ENCODE results near the gene MDM2. TPM values are rescaled to one million over a fixed set of nuclear protein-coding genes. Genes with fewer than 3 reads are reported as not detected.

Gene MDM2
- total and polyA plus RNA-seq, 9 donors = 27.5 to 61.8 (median 43.5) TPM

- Histone ChIP-seq H3K27me3 (ENCODE audit: control insufficient read depth, insufficient read depth, low read length) (no peaks in the 10 kb centered on the region), H3K4me1 (ENCODE audit: control insufficient read depth, insufficient read depth, low read length) (no peaks in the 10 kb centered on the region), H3K9me3 (replicated peaks; ENCODE audit: control insufficient read depth, low read depth, low read length) (no peaks in the 10 kb centered on the region), H3K36me3 (ENCODE audit: control insufficient read depth, insufficient read depth, low read length) (peaks cover 50% of the 10 kb centered on the region), H3K4me3 (ENCODE audit: low read length) (no peak overlapping the region), H3K27ac (ENCODE audit: low read length) (no peak overlapping the region)
- no peak for DNase-seq
- WGBS (ENCODE audit: insufficient coverage) = 100% methylated on average over 2 of the region's 16 CpGs
Observed at GRCh38 chr12:68824597-68825250, 16.7 kb downstream of the MDM2 start.

GRCh38 chr12:68825569-68826217 is 17.7 kb downstream of the MDM2 start:
- Histone ChIP-seq H3K9me3 (replicated peaks; ENCODE audit: control insufficient read depth, low read depth, low read length) (no peaks in the 10 kb centered on the region), H3K27me3 (ENCODE audit: control insufficient read depth, insufficient read depth, low read length) (no peaks in the 10 kb centered on the region), H3K4me1 (ENCODE audit: control insufficient read depth, insufficient read depth, low read length) (no peaks in the 10 kb centered on the region), H3K36me3 (ENCODE audit: control insufficient read depth, insufficient read depth, low read length) (peaks cover 54% of the 10 kb centered on the region), H3K27ac (ENCODE audit: low read length) (no peak overlapping the region), H3K4me3 (ENCODE audit: low read length) (no peak overlapping the region)
- no peak for DNase-seq
- 97% methylated on average over 10 of the region's 11 CpGs for WGBS (ENCODE audit: insufficient coverage)

- Histone ChIP-seq H3K4me1 (ENCODE audit: control insufficient read depth, insufficient read depth, low read length) (no peaks in the 10 kb centered on the region), H3K4me3 (ENCODE audit: low read length) (no peak overlapping the region), H3K36me3 (ENCODE audit: control insufficient read depth, insufficient read depth, low read length) (peaks cover 60% of the 10 kb centered on the region), H3K9me3 (replicated peaks; ENCODE audit: control insufficient read depth, low read depth, low read length) (no peaks in the 10 kb centered on the region), H3K27me3 (ENCODE audit: control insufficient read depth, insufficient read depth, low read length) (no peaks in the 10 kb centered on the region), H3K27ac (ENCODE audit: low read length) (no peak overlapping the region)
- DNase-seq = no peak
- 100% methylated on average over 1 of the region's 5 CpGs for WGBS (ENCODE audit: insufficient coverage)
Observed at GRCh38 chr12:68827895-68828671, 20.1 kb downstream of the MDM2 start.

- H3K27ac ChIP-seq (ENCODE audit: low read length) = no peak overlapping the region
- H3K27me3 ChIP-seq (ENCODE audit: control insufficient read depth, insufficient read depth, low read length) = no peaks in the 10 kb centered on the region
- no peak for DNase-seq
- no peaks in the 10 kb centered on the region for H3K4me1 ChIP-seq (ENCODE audit: control insufficient read depth, insufficient read depth, low read length)
- peaks cover 61% of the 10 kb centered on the region for H3K36me3 ChIP-seq (ENCODE audit: control insufficient read depth, insufficient read depth, low read length)
- no peak overlapping the region for H3K4me3 ChIP-seq (ENCODE audit: low read length)
- 73% methylated on average over 3 of the region's 7 CpGs for WGBS (ENCODE audit: insufficient coverage)
- no peaks in the 10 kb centered on the region for H3K9me3 ChIP-seq (replicated peaks; ENCODE audit: control insufficient read depth, low read depth, low read length)
Observed at GRCh38 chr12:68828672-68829068, 20.7 kb downstream of the MDM2 start.

GRCh38 chr12:68831272-68831671 is 23.3 kb downstream of the MDM2 start:
- H3K4me1 ChIP-seq (ENCODE audit: control insufficient read depth, insufficient read depth, low read length) = no peaks in the 10 kb centered on the region
- H3K36me3 ChIP-seq (ENCODE audit: control insufficient read depth, insufficient read depth, low read length) = peaks cover 45% of the 10 kb centered on the region
- 94% methylated on average over 3 of the region's 6 CpGs for WGBS (ENCODE audit: insufficient coverage)

GRCh38 chr12:68831751-68832503 is 23.9 kb downstream of the MDM2 start:
- H3K9me3 ChIP-seq (replicated peaks; ENCODE audit: control insufficient read depth, low read depth, low read length) = no peaks in the 10 kb centered on the region
- WGBS (ENCODE audit: insufficient coverage) = 93% methylated on average over 3 of the region's 14 CpGs

More at GRCh38 chr12:68831272-68831671, 23.3 kb downstream of the MDM2 start:
- Histone ChIP-seq H3K27ac (ENCODE audit: low read length) (no peak overlapping the region), H3K27me3 (ENCODE audit: control insufficient read depth, insufficient read depth, low read length) (no peaks in the 10 kb centered on the region), H3K4me3 (ENCODE audit: low read length) (no peak overlapping the region), H3K9me3 (replicated peaks; ENCODE audit: control insufficient read depth, low read depth, low read length) (no peaks in the 10 kb centered on the region)
- no peak for DNase-seq

GRCh38 chr12:68832504-68832867 is 24.5 kb downstream of the MDM2 start:
- no peak overlapping the region for H3K4me3 ChIP-seq (ENCODE audit: low read length)
- H3K27ac ChIP-seq (ENCODE audit: low read length) = no peak overlapping the region
- WGBS (ENCODE audit: insufficient coverage) = 97% methylated on average over 3 of the region's 4 CpGs
- no peak for DNase-seq
- H3K27me3 ChIP-seq (ENCODE audit: control insufficient read depth, insufficient read depth, low read length) = no peaks in the 10 kb centered on the region
- H3K4me1 ChIP-seq (ENCODE audit: control insufficient read depth, insufficient read depth, low read length) = no peaks in the 10 kb centered on the region
- no peaks in the 10 kb centered on the region for H3K9me3 ChIP-seq (replicated peaks; ENCODE audit: control insufficient read depth, low read depth, low read length)
- H3K36me3 ChIP-seq (ENCODE audit: control insufficient read depth, insufficient read depth, low read length) = peaks cover 45% of the 10 kb centered on the region

More at GRCh38 chr12:68831751-68832503, 23.9 kb downstream of the MDM2 start:
- H3K4me3 ChIP-seq (ENCODE audit: low read length) = no peak overlapping the region
- H3K27ac ChIP-seq (ENCODE audit: low read length) = no peak overlapping the region
- no peaks in the 10 kb centered on the region for H3K27me3 ChIP-seq (ENCODE audit: control insufficient read depth, insufficient read depth, low read length)
- H3K36me3 ChIP-seq (ENCODE audit: control insufficient read depth, insufficient read depth, low read length) = peaks cover 41% of the 10 kb centered on the region
- DNase-seq = no peak
- H3K4me1 ChIP-seq (ENCODE audit: control insufficient read depth, insufficient read depth, low read length) = no peaks in the 10 kb centered on the region

- H3K9me3 ChIP-seq (replicated peaks; ENCODE audit: control insufficient read depth, low read depth, low read length) = no peaks in the 10 kb centered on the region
- no peaks in the 10 kb centered on the region for H3K27me3 ChIP-seq (ENCODE audit: control insufficient read depth, insufficient read depth, low read length)
- H3K27ac ChIP-seq (ENCODE audit: low read length) = no peak overlapping the region
- no CpG with 5 or more reads among the region's 4 CpGs for WGBS (ENCODE audit: insufficient coverage)
- H3K4me1 ChIP-seq (ENCODE audit: control insufficient read depth, insufficient read depth, low read length) = no peaks in the 10 kb centered on the region
- no peak overlapping the region for H3K4me3 ChIP-seq (ENCODE audit: low read length)
- no peak for DNase-seq
- peaks cover 45% of the 10 kb centered on the region for H3K36me3 ChIP-seq (ENCODE audit: control insufficient read depth, insufficient read depth, low read length)
Observed at GRCh38 chr12:68833508-68833907, 25.5 kb downstream of the MDM2 start.

- no peaks in the 10 kb centered on the region for H3K9me3 ChIP-seq (replicated peaks; ENCODE audit: control insufficient read depth, low read depth, low read length)
- H3K36me3 ChIP-seq (ENCODE audit: control insufficient read depth, insufficient read depth, low read length) = peaks cover 42% of the 10 kb centered on the region
- H3K27me3 ChIP-seq (ENCODE audit: control insufficient read depth, insufficient read depth, low read length) = no peaks in the 10 kb centered on the region
- 58% methylated on average over 8 of the region's 10 CpGs for WGBS (ENCODE audit: insufficient coverage)
- no peaks in the 10 kb centered on the region for H3K4me1 ChIP-seq (ENCODE audit: control insufficient read depth, insufficient read depth, low read length)
- H3K4me3 ChIP-seq (ENCODE audit: low read length) = no peak overlapping the region
- no peak overlapping the region for H3K27ac ChIP-seq (ENCODE audit: low read length)
- DNase-seq = no peak
Observed at GRCh38 chr12:68835333-68835908, 27.4 kb downstream of the MDM2 start.

All from muscle of leg (tissue), 11 donors.